SK-N-SH (cell line): Measurements from ENCODE around the gene MAD1L1.

ENCODE experiments used
- CHD2 ChIP-seq: fragments of 150-350 bp; IDR thresholded peaks from 2 replicates; pipeline ENCODE4 v1.6.1; 2018; ENCODE audit warnings: low read length; ENCODE audit not compliant: partially characterized antibody
- CTCF ChIP-seq: fragments of 200-600 bp; sonication (generic); IDR thresholded peaks from 2 replicates; pipeline ENCODE4 v1.6.1; 2017; ENCODE audit warnings: antibody characterized with exemption, mild to moderate bottlenecking, moderate library complexity
- EP300 ChIP-seq, 2 experiments: IDR thresholded peaks; 2 replicates each; pipeline versions ENCODE4 v1.4.0 to v1.6.1; 2012; ENCODE audit warnings: borderline replicate concordance in 1 of 2, low read depth in 1 of 2, low read length in 1 of 2
- JUND ChIP-seq: IDR thresholded peaks from 2 replicates; pipeline ENCODE4 v1.4.0; 2012
- POLR2AphosphoS5 ChIP-seq: IDR thresholded peaks from 2 replicates; pipeline ENCODE4 v1.6.1; 2012; ENCODE audit warnings: low read depth, low read length
- REST ChIP-seq: IDR thresholded peaks from 2 replicates; pipeline ENCODE4 v1.6.1; 2012; ENCODE audit warnings: mild to moderate bottlenecking, low read depth, low read length, moderate library complexity
- TAF1 ChIP-seq: IDR thresholded peaks from 2 replicates; pipeline ENCODE4 v1.6.1; 2012; ENCODE audit warnings: low read depth, mild to moderate bottlenecking, low read length, moderate library complexity, borderline replicate concordance

- no peak for TF ChIP-seq REST
- TF ChIP-seq POLR2AphosphoS5 = no peak
- TF ChIP-seq CTCF = no peak
- TF ChIP-seq EP300 (IDR thresholded peaks at IDR 0.05; ENCODE audit: borderline replicate concordance in 1 of 2, low read depth in 1 of 2, low read length in 1 of 2) = no peak
- TF ChIP-seq CHD2 = no peak
- TF ChIP-seq TAF1 = no peak
- TF ChIP-seq JUND = no peak
Measured at GRCh38 chr7:2028733-2029132, 204.0 kb downstream of the MAD1L1 start.
